OCI-LY3 (cell line): ENCODE data around the gene WDFY4.

Source experiments
- H2AFZ ChIP-seq: fragments of 200-600, 300-600 bp; shearing (Covaris generic); 2 replicates; pipeline ENCODE4 v1.6.0; 2014; ENCODE audit warnings: antibody characterized with exemption, low read depth, low read length
- H3K27ac ChIP-seq: fragments of 200-600, 300-600 bp; sonication (generic); 2 replicates; pipeline ENCODE4 v1.5.1; 2014; ENCODE audit warnings: mild to moderate bottlenecking, low read length, moderate library complexity, mixed read lengths
- H3K27me3 ChIP-seq: fragments of 200-600, 300-600 bp; sonication (generic); 2 replicates; pipeline ENCODE4 v1.6.1; 2014; ENCODE audit warnings: low read depth, low read length, mixed read lengths
- H3K36me3 ChIP-seq: fragments of 200-600, 300-600 bp; sonication (generic); replicated peaks from 2 replicates; pipeline ENCODE3; 2014; ENCODE audit warnings: low read depth, low read length, mixed read lengths
- H3K4me1 ChIP-seq: fragments of 300-600, 200-600 bp; sonication (generic); 2 replicates; pipeline ENCODE4 v1.6.1; 2014; ENCODE audit warnings: low read length, mixed read lengths
- H3K4me2 ChIP-seq: fragments of 200-600, 300-600 bp; sonication (generic); 2 replicates; pipeline ENCODE4 v1.6.1; 2014; ENCODE audit warnings: low read length, mixed read lengths
- H3K4me3 ChIP-seq: fragments of 300-600, 200-600 bp; sonication (generic); 2 replicates; pipeline ENCODE4 v1.5.1; 2014; ENCODE audit warnings: antibody characterized with exemption, mild to moderate bottlenecking, low read length, moderate library complexity
- H3K79me2 ChIP-seq: fragments of 300-600, 200-600 bp; shearing (Covaris generic); 2 replicates; pipeline ENCODE4 v1.6.1; 2014; ENCODE audit warnings: mild to moderate bottlenecking, low read length, mixed read lengths
- H3K9ac ChIP-seq: fragments of 300-600, 200-600 bp; shearing (Covaris generic); 2 replicates; pipeline ENCODE4 v1.6.0; 2014; ENCODE audit warnings: mild to moderate bottlenecking, low read length, moderate library complexity
- H3K9me3 ChIP-seq: fragments of 200-600, 300-600 bp; shearing (Covaris generic); 2 replicates; pipeline ENCODE4 v1.6.1; 2014; ENCODE audit warnings: low read length, mixed read lengths; ENCODE audit not compliant: insufficient read depth
- H4K20me1 ChIP-seq: fragments of 200-600, 300-600 bp; sonication (generic); 2 replicates; pipeline ENCODE4 v1.6.1; 2016; ENCODE audit warnings: low read length, mixed read lengths; ENCODE audit not compliant: insufficient read depth
- EZH2phosphoT487 ChIP-seq: fragments of 200-600 bp; shearing (Covaris generic); IDR thresholded peaks from 2 replicates; pipeline ENCODE4 v1.6.1; 2018; ENCODE audit warnings: antibody characterized with exemption, mixed run types, low read depth
- TF ChIP-seq, protein P1 (sequence below): fragments of 200-600, 300-600 bp; sonication (generic); IDR thresholded peaks from 2 replicates; pipeline ENCODE4 v1.5.1; 2014; ENCODE audit warnings: antibody characterized with exemption, low read length, low read depth

WDFY4 gene

DNA sequence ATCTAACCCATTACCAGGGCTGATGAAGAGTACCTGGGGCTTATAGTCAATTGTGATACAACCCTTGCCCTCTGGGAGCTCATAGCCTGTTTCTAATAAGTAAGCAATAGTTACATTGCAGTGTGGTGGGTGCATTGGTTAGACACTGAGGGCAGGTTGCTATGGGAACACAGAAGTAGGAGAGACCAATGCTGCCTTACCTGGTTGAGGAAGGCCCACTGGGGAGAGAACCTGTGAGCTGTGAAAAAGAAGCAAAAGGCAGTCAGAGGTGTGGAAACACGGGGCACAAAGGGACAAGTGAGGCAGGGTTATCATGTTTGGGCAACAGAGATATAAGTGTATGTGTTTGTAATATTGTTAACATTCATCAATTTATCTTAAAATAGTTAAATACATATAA lies 51.9 kb downstream of the WDFY4 start:
- no peak overlapping the region for H3K27ac ChIP-seq
- H3K4me3 ChIP-seq = no peak overlapping the region
- H3K36me3 ChIP-seq = peaks cover 78% of the 10 kb centered on the region
- 0 out of 2 replicates have a peak, but pooled peaks cover 2% of the 10 kb centered on the region for H3K79me2 ChIP-seq
- H4K20me1 ChIP-seq = no peaks in the 10 kb centered on the region
- no peak overlapping the region for H2AFZ ChIP-seq
- no peaks in the 10 kb centered on the region for H3K9me3 ChIP-seq
- no peaks in the 10 kb centered on the region for H3K4me1 ChIP-seq
- H3K9ac ChIP-seq = no peak overlapping the region
- no peak overlapping the region for H3K4me2 ChIP-seq
- no peaks in the 10 kb centered on the region for H3K27me3 ChIP-seq
- no peak for TF ChIP-seq EZH2phosphoT487
- TF ChIP-seq, protein P1, sequence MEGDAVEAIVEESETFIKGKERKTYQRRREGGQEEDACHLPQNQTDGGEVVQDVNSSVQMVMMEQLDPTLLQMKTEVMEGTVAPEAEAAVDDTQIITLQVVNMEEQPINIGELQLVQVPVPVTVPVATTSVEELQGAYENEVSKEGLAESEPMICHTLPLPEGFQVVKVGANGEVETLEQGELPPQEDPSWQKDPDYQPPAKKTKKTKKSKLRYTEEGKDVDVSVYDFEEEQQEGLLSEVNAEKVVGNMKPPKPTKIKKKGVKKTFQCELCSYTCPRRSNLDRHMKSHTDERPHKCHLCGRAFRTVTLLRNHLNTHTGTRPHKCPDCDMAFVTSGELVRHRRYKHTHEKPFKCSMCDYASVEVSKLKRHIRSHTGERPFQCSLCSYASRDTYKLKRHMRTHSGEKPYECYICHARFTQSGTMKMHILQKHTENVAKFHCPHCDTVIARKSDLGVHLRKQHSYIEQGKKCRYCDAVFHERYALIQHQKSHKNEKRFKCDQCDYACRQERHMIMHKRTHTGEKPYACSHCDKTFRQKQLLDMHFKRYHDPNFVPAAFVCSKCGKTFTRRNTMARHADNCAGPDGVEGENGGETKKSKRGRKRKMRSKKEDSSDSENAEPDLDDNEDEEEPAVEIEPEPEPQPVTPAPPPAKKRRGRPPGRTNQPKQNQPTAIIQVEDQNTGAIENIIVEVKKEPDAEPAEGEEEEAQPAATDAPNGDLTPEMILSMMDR = no peak

DNA sequence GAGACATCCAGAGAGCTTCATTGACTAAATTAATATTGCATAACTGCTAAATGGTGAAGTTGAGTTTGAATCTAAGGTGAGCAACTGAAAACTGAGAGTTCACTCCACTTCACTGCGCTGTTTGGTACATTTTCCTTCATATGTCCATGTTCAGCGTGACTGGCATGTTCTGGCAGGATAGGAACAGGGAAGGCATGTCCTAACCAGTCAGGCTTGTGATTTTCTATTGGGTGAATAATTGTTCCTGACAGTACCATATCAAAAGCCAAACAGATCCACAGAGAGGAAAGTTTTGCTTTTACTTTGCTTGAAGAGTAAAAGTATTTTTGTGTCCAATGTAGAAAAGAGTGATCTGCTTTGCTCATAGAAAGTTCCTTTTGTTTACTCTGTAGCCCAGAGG lies 53.2 kb downstream of the WDFY4 start:
- no peaks in the 10 kb centered on the region for H3K4me1 ChIP-seq
- no peak overlapping the region for H3K4me2 ChIP-seq
- no peak overlapping the region for H3K27ac ChIP-seq
- no peaks in the 10 kb centered on the region for H4K20me1 ChIP-seq
- H3K36me3 ChIP-seq = peaks cover 79% of the 10 kb centered on the region
- H2AFZ ChIP-seq = no peak overlapping the region
- no peaks in the 10 kb centered on the region for H3K9me3 ChIP-seq
- H3K9ac ChIP-seq = no peak overlapping the region
- TF ChIP-seq EZH2phosphoT487 = no peak
- TF ChIP-seq, protein P1 = no peak
- no peak overlapping the region for H3K4me3 ChIP-seq
- H3K27me3 ChIP-seq = no peaks in the 10 kb centered on the region
- H3K79me2 ChIP-seq = peaks cover 8% of the 10 kb centered on the region; the same call in 1 of the 2 replicates

DNA sequence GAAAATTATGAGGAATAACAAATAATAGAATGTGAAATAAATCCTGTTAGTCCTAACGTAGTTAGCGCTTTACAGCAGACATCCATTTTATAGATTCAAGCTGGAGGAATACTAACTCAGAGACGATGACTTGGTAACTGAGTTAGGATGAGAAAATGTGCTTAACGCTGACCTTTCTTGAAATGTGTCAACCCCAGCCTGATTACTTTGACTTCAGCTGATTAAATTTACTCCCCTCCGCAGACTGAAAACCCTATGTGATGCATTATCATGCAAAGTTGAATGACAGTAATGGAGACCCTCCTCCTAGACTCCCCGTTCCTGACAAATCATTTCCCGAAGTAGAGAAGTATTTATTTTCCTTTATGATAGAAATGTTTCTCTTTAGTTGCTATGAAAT lies 54.5 kb downstream of the WDFY4 start:
- TF ChIP-seq, protein P1 = no peak
- no peak for TF ChIP-seq EZH2phosphoT487
- H3K4me3 ChIP-seq = no peak overlapping the region
- H3K27me3 ChIP-seq = no peaks in the 10 kb centered on the region

DNA sequence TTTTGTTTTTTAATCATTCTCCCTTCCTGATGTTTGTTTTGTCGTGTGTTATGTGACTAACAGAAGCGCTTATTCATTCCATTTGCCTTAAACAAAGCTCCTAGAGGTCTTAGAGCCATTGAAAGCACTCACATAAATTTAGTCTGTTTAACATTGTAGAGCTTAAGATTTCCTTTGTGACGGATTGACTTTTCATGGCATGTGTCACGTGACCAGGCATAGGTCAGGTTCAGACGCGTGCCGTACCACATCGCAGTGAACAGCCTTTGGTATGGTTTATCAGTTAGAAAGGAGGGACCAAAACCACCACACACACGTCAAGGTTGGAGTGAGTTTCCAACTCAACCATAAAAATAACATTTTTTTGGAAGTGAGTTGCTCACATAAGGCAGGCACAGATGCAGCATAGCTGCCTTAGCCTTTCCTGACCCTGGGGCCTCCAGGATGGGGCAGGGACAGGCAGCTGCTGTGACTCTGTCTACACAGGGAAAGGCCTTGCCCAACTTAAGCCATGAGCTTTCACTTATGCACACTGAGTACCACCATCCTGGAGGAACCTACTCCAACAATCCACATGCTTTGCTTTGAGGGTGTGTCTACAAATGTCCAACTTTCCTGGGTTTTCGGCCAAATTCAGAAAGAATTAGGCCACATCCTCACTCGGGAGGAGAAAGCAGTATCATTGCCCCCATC lies 55.5 kb downstream of the WDFY4 start:
- H3K4me3 ChIP-seq = no peak overlapping the region
- H3K27ac ChIP-seq = no peak overlapping the region
- no peak overlapping the region for H3K4me2 ChIP-seq
- no peak overlapping the region for H2AFZ ChIP-seq
- H3K27me3 ChIP-seq = no peaks in the 10 kb centered on the region
- no peaks in the 10 kb centered on the region for H3K4me1 ChIP-seq
- H3K9ac ChIP-seq = no peak overlapping the region
- H4K20me1 ChIP-seq = peaks cover 11% of the 10 kb centered on the region; the same call in 1 of the 2 replicates
- peaks cover 28% of the 10 kb centered on the region for H3K79me2 ChIP-seq
- H3K9me3 ChIP-seq = no peaks in the 10 kb centered on the region
- TF ChIP-seq, protein P1 = no peak
- no peak for TF ChIP-seq EZH2phosphoT487
- H3K36me3 ChIP-seq = peaks cover 87% of the 10 kb centered on the region

More for the DNA sequence above, 54.5 kb downstream of the WDFY4 start:
- H3K79me2 ChIP-seq = peaks cover 18% of the 10 kb centered on the region
- no peaks in the 10 kb centered on the region for H3K9me3 ChIP-seq
- H2AFZ ChIP-seq = no peak overlapping the region
- no peak overlapping the region for H3K27ac ChIP-seq
- H3K9ac ChIP-seq = no peak overlapping the region
- peaks cover 6% of the 10 kb centered on the region; the same call in 1 of the 2 replicates for H4K20me1 ChIP-seq
- no peaks in the 10 kb centered on the region for H3K4me1 ChIP-seq
- peaks cover 80% of the 10 kb centered on the region for H3K36me3 ChIP-seq
- H3K4me2 ChIP-seq = no peak overlapping the region
